ENCODE data around the gene KLHDC8A. TPM values are rescaled to one million over a fixed set of nuclear protein-coding genes. Genes with fewer than 3 reads are reported as not detected.

KLHDC8A gene
- total RNA-seq, 1 experiment from 2014 or later: not detected

GRCh38 chr1:205359771-205360565 is 3.2 kb upstream of the KLHDC8A start:
- H3K27me3 ChIP-seq (replicated peaks; ENCODE audit: insufficient read depth, low read depth, low read length, poor library complexity): no peaks in the 10 kb centered on the region
- no peak overlapping the region for H3K27ac ChIP-seq (ENCODE audit: low read depth, low read length, poor library complexity, severe bottlenecking)
- no peak for TF ChIP-seq EZH2 (IDR thresholded peaks at IDR 0.05; ENCODE audit: borderline replicate concordance, low read depth, low read length, poor library complexity, severe bottlenecking)
- H3K36me3 ChIP-seq (ENCODE audit: insufficient read depth, low read length, poor library complexity, severe bottlenecking): no peaks in the 10 kb centered on the region
- H3K4me1 ChIP-seq (ENCODE audit: insufficient read depth, low read length, poor library complexity, severe bottlenecking): peaks cover 15% of the 10 kb centered on the region
- intact Hi-C loops (cut with micrococcal nuclease; ENCODE audit: unreplicated experiment): no loop called here
- H3K9me3 ChIP-seq (ENCODE audit: low read depth, low read length, poor library complexity, severe bottlenecking): no peaks in the 10 kb centered on the region
- H3K4me3 ChIP-seq (ENCODE audit: low read depth, low read length, poor library complexity, severe bottlenecking): no peak overlapping the region
- ChIA-PET POLR2A (ENCODE audit: low non-redundant PET) (no interaction called here), CTCF (interaction anchor here (1.1 kb wide), 1 partner anchor 165 kb away, joined by 6 read pairs; no protein-coding TSS in a partner anchor)
- no TSS peak for BruUV-seq (replicated peaks)
- DNase-seq (ENCODE audit: low spot score): no peak

- Histone ChIP-seq H3K27ac (ENCODE audit: low read depth, low read length, poor library complexity, severe bottlenecking) (no peak overlapping the region), H3K36me3 (ENCODE audit: insufficient read depth, low read length, poor library complexity, severe bottlenecking) (no peaks in the 10 kb centered on the region), H3K4me3 (ENCODE audit: low read depth, low read length, poor library complexity, severe bottlenecking) (no peak overlapping the region), H3K27me3 (replicated peaks; ENCODE audit: insufficient read depth, low read depth, low read length, poor library complexity) (no peaks in the 10 kb centered on the region), H3K9me3 (ENCODE audit: low read depth, low read length, poor library complexity, severe bottlenecking) (no peaks in the 10 kb centered on the region), H3K4me1 (ENCODE audit: insufficient read depth, low read length, poor library complexity, severe bottlenecking) (peaks cover 15% of the 10 kb centered on the region)
- TF ChIP-seq CTCF (conservative IDR thresholded peaks at IDR 0.05; ENCODE audit: low read depth, low read length) (no peak), EZH2 (IDR thresholded peaks at IDR 0.05; ENCODE audit: borderline replicate concordance, low read depth, low read length, poor library complexity, severe bottlenecking) (no peak)
- BruUV-seq (replicated peaks): no TSS peak
- ChIA-PET CTCF (no interaction called here), POLR2A (ENCODE audit: low non-redundant PET) (no interaction called here)
- intact Hi-C loops (cut with micrococcal nuclease; ENCODE audit: unreplicated experiment): no loop called here
- DNase-seq (ENCODE audit: low spot score): no peak
Observed at GRCh38 chr1:205358579-205358978, 1.9 kb upstream of the KLHDC8A start.

GRCh38 chr1:205357567-205357966 is 845 bp upstream of the KLHDC8A start:
- no TSS peak for BruUV-seq (replicated peaks)
- Histone ChIP-seq H3K4me3 (ENCODE audit: low read depth, low read length, poor library complexity, severe bottlenecking) (no peak overlapping the region), H3K9me3 (ENCODE audit: low read depth, low read length, poor library complexity, severe bottlenecking) (no peaks in the 10 kb centered on the region)

More at GRCh38 chr1:205357567-205357966, 845 bp upstream of the KLHDC8A start:
- H3K4me1 ChIP-seq (ENCODE audit: insufficient read depth, low read length, poor library complexity, severe bottlenecking): peaks cover 15% of the 10 kb centered on the region
- TF ChIP-seq EZH2 (IDR thresholded peaks at IDR 0.05; ENCODE audit: borderline replicate concordance, low read depth, low read length, poor library complexity, severe bottlenecking) (no peak), CTCF (conservative IDR thresholded peaks at IDR 0.05; ENCODE audit: low read depth, low read length) (no peak)
- no peaks in the 10 kb centered on the region for H3K36me3 ChIP-seq (ENCODE audit: insufficient read depth, low read length, poor library complexity, severe bottlenecking)
- POLR2A ChIA-PET (ENCODE audit: low non-redundant PET): no interaction called here
- no peaks in the 10 kb centered on the region for H3K27me3 ChIP-seq (replicated peaks; ENCODE audit: insufficient read depth, low read depth, low read length, poor library complexity)
- intact Hi-C loops (cut with micrococcal nuclease; ENCODE audit: unreplicated experiment): no loop called here
- H3K27ac ChIP-seq (ENCODE audit: low read depth, low read length, poor library complexity, severe bottlenecking): no peak overlapping the region
- CTCF ChIA-PET: no interaction called here
- no peak for DNase-seq (ENCODE audit: low spot score)
